Prostate gland (tissue), 2 donors: ENCODE data around the gene IFIT3. TPM values are rescaled to one million over a fixed set of nuclear protein-coding genes. Genes with fewer than 3 reads are reported as not detected.
"Not testable (repeated sequence)": the region's sequence is repeated elsewhere in the genome, so short reads cannot be mapped to it uniquely, and the experiment has no call there.

ENCODE experiments used
- DNase-seq: peaks from one replicate; pipeline ENCODE4 v3.0.0-alpha.2; 2019; ENCODE audit warnings: low spot score
- H3K27ac ChIP-seq, 2 donors: fragments of 200-600 bp; sonication (generic); 2 replicates each; pipeline ENCODE4 v1.5.1; 2017 to 2019
- H3K27me3 ChIP-seq: fragments of 200-600 bp; sonication (generic); replicated peaks from 2 replicates; pipeline ENCODE4 v1.5.1; 2019; ENCODE audit not compliant: insufficient read depth
- H3K36me3 ChIP-seq, 2 donors: fragments of 200-600 bp; sonication (generic); 1 replicate in 1 of 2; 2 replicates in 1 of 2; pipeline versions ENCODE4 v1.5.1 to v1.8.1; 2017 to 2019
- H3K4me1 ChIP-seq: fragments of 200-600 bp; sonication (generic); replicated peaks from 2 replicates; pipeline ENCODE4 v1.5.1; 2019
- H3K4me3 ChIP-seq, 2 donors: fragments of 200-600 bp; sonication (generic); 2 replicates each; pipeline ENCODE4 v1.5.1; 2017 to 2019
- H3K9me3 ChIP-seq: fragments of 200-600 bp; sonication (generic); 2 replicates; pipeline ENCODE4 v1.5.1; 2017
- CTCF ChIP-seq, 4 experiments: fragments of 200-600 bp in 2 of 4; fragments of 450-650 bp in 2 of 4; sonication (generic) in 2 of 4; IDR thresholded peaks; 1 replicate in 3 of 4; 2 replicates in 1 of 4; pipeline ENCODE4 v1.5.1; 2016 to 2019; ENCODE audit warnings: antibody characterized with exemption in 4 of 4, mild to moderate bottlenecking in 2 of 4, moderate library complexity in 2 of 4
- POLR2A ChIP-seq: fragments of 450-650 bp; IDR thresholded peaks from one replicate; pipeline ENCODE4 v1.6.1; 2016; ENCODE audit warnings: antibody characterized with exemption, mild to moderate bottlenecking
- POLR2AphosphoS5 ChIP-seq: sonication (generic); formaldehyde crosslinking; IDR thresholded peaks from one replicate; pipeline ENCODE4 v1.6.1; 2017; ENCODE audit warnings: antibody characterized with exemption
- WGBS: methylation state at CpG from one replicate; pipeline ENCODE4 v1.1.5; 2018; 5-methylcytosine and 5-hydroxymethylcytosine counted together
- intact Hi-C: fragments of 100-400 bp; cut with DNase I; formaldehyde crosslinking; loops from one replicate; pipeline ENCODE4 v1.14.2; 2022
- total RNA-seq, 2 donors: library from RNA; depleted of rRNA; stranded (reverse); fragments of >200 nt; gene quantifications; one replicate each; pipeline ENCODE4 v1.1.0, GENCODE V29; 2016

Gene IFIT3
- total RNA-seq, 2 donors from 2014 or later: 6.4 to 9.5 TPM

GRCh38 chr10:89329151-89329550, 1.4 kb downstream of the IFIT3 start:
- no peaks in the 10 kb centered on the region for H3K27me3 ChIP-seq
- no peaks in the 10 kb centered on the region for H3K36me3 ChIP-seq
- no peaks in the 10 kb centered on the region for H3K4me1 ChIP-seq
- no peak for DNase-seq
- TF ChIP-seq CTCF (IDR thresholded peaks at IDR 0.05) (no peak), POLR2AphosphoS5 (no peak), POLR2A (no peak)
- intact Hi-C loops: no loop called here
- no peaks in the 10 kb centered on the region for H3K9me3 ChIP-seq
- no peak overlapping the region for H3K4me3 ChIP-seq
- WGBS: 93% methylated on average over 2 of the region's 2 CpGs
- no peak overlapping the region for H3K27ac ChIP-seq

- not testable (repeated sequence) for H3K27ac ChIP-seq
- WGBS: 85% methylated on average over 3 of the region's 3 CpGs
Observed at GRCh38 chr10:89330014-89330413, 2.2 kb downstream of the IFIT3 start.

GRCh38 chr10:89330537-89331212, 2.9 kb downstream of the IFIT3 start:
- no peak overlapping the region for H3K27ac ChIP-seq
- no peaks in the 10 kb centered on the region for H3K9me3 ChIP-seq
- TF ChIP-seq POLR2AphosphoS5 (no peak), CTCF (IDR thresholded peaks at IDR 0.05) (no peak), POLR2A (no peak)
- DNase-seq: no peak
- intact Hi-C loops: no loop called here
- H3K36me3 ChIP-seq: no peaks in the 10 kb centered on the region
- no peaks in the 10 kb centered on the region for H3K4me1 ChIP-seq
- no peaks in the 10 kb centered on the region for H3K27me3 ChIP-seq
- H3K4me3 ChIP-seq: no peak overlapping the region

More at GRCh38 chr10:89330014-89330413, 2.2 kb downstream of the IFIT3 start:
- intact Hi-C loops, H3K4me3 ChIP-seq, DNase-seq, H3K27me3 ChIP-seq, H3K4me1 ChIP-seq, H3K36me3 ChIP-seq, H3K9me3 ChIP-seq: not testable (repeated sequence)

- H3K4me1 ChIP-seq, H3K27me3 ChIP-seq, DNase-seq, H3K36me3 ChIP-seq, intact Hi-C loops, H3K9me3 ChIP-seq: not testable (repeated sequence)
- 80% methylated on average over 14 of the region's 14 CpGs for WGBS
- peak overlapping the region in 1 of 2 donors; percentile 52 for H3K27ac ChIP-seq
- peak overlapping the region in 1 of 2 donors; percentile 20 for H3K4me3 ChIP-seq
Observed at GRCh38 chr10:89331487-89332122, 3.8 kb downstream of the IFIT3 start.

- 7% methylated on average over 5 of the region's 5 CpGs for WGBS
- intact Hi-C loops: no loop called here
- H3K4me3 ChIP-seq: peak overlapping the region; percentile 5 to 20
- no peaks in the 10 kb centered on the region for H3K4me1 ChIP-seq
- TF ChIP-seq CTCF (IDR thresholded peaks at IDR 0.05): no peak
- peak; percentile 65 for TF ChIP-seq POLR2AphosphoS5
- no peaks in the 10 kb centered on the region for H3K36me3 ChIP-seq
- peak overlapping the region; percentile 52 to 58 for H3K27ac ChIP-seq
- DNase-seq: no peak
- no peaks in the 10 kb centered on the region for H3K27me3 ChIP-seq
- H3K9me3 ChIP-seq: no peaks in the 10 kb centered on the region
Observed at GRCh38 chr10:89332123-89332633, 4.4 kb downstream of the IFIT3 start.

GRCh38 chr10:89335226-89335625, 7.4 kb downstream of the IFIT3 start:
- no peak for DNase-seq
- no peaks in the 10 kb centered on the region for H3K4me1 ChIP-seq
- H3K4me3 ChIP-seq: no peak overlapping the region
- TF ChIP-seq POLR2A: no peak
- TF ChIP-seq CTCF (IDR thresholded peaks at IDR 0.05): no peak
- TF ChIP-seq POLR2AphosphoS5: no peak
- no peaks in the 10 kb centered on the region for H3K9me3 ChIP-seq
- no peaks in the 10 kb centered on the region for H3K27me3 ChIP-seq
- WGBS: 93% methylated on average over 3 of the region's 3 CpGs
- no peak overlapping the region for H3K27ac ChIP-seq
- no peaks in the 10 kb centered on the region for H3K36me3 ChIP-seq
- intact Hi-C loops: no loop called here
